GM19452 (cell line): ENCODE measurements around the gene AZGP1.
"Not testable (repeated sequence)": the region's sequence is repeated elsewhere in the genome, so short reads cannot be mapped to it uniquely, and the experiment has no call there.

Experiments used
- ATAC-seq: cut with Tn5 transposase; IDR thresholded peaks from one replicate; pipeline ENCODE4 v1.9.1; 2021; ENCODE audit not compliant: unreplicated experiment

Gene AZGP1

GRCh38 chr7:99997545-99998137, 21.8 kb upstream of the AZGP1 start:
- ATAC-seq = no peak

DNA sequence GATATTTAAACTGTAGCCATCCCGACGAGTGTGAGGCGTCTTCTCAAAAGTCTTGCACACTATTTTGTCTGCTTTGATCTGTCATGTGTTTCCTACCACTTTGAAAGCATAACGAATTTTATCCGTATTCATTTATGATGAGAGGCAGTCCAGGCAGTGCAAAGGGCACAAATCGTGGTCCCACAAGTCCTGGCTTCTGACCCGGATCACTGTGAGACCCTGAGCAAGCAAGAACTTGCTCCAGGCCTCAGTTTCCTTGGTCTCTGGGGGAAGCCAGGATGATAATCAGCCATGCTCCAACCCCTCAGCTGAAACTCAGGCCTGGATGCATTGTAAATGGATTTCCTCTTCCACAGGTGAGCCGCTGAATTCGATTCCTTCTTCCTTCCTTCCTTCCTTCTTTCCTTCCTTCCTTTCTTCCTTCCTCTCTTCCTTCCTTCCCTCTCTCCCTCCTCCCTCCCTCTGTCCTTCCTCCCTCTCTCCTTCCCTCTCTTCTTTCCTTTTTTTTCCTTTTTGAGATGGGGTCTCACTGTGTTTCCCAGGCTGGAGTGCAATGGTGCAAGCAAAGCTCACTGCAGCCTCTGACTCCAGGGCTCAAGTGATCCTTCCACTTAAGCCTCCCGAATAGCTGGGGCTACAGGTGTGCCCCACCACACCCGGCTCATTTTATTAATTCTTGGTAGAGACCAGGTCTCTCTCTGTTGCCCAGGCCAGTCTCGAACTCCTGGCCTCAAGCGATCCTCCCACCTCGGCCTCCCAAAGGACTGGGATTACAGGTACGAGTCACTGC, 21.1 kb upstream of the AZGP1 start:
- no peak for ATAC-seq

- ATAC-seq = no peak
These were observed 19.0 kb upstream of the AZGP1 start for GRCh38 chr7:99994819-99995218.

- ATAC-seq = no peak
These were observed 16.7 kb upstream of the AZGP1 start for GRCh38 chr7:99992330-99993038.

DNA sequence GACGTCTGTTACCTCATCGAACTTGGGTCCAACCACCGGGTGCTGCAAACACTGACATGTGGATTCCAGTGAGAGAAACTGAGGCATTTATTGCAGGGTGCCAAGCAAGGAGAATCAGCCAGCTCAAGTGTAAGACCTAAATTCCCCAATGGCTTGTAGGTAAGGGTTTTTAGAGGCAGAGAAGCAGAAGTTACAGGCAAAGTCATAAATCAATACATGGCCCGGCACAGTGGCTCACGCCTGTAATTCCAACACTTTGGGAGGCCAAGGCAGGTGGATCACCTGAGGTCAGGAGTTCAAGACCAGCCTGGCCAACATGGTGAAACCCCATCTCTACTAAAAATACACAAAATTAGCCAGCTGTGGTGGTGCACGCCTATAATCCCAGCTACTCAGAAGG, 15.7 kb upstream of the AZGP1 start:
- ATAC-seq = not testable (repeated sequence)

GRCh38 chr7:99990460-99990852, 14.6 kb upstream of the AZGP1 start:
- ATAC-seq = no peak

DNA sequence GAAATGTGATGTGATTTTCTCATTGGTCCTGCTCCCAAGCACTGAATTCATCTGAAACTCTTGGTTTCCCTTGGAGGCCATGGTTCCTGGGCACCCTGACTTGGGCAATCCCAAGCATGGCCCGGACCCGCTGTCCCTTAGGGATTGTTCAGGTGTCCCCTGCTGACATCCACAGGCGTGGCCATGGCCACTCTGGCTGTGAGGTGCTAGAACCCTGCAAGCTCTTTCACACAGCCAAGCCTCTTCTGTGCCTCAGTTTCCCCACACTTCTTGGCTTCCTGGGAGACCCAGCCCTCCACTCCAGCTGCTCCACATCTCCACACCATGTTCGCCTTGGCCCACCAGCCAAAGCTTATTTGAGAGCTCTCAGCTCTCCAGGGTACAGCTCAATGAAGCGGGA, 12.0 kb upstream of the AZGP1 start:
- ATAC-seq = no peak

DNA sequence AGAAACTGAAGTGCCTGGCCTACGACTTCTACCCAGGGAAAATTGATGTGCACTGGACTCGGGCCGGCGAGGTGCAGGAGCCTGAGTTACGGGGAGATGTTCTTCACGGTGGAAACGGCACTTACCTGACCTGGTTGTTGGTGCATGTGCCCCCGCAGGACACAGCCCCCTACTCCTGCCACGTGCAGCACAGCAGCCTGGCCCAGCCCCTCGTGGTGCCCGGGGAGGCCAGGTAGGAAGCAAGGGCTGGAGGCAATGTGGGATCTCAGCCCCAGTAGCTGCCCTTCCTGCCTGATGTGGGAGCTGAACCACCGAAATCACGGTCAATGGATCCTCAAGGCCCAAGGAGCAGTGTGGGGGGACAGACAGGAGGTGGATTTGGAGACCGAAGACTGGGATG, 11.5 kb upstream of the AZGP1 start:
- not testable (repeated sequence) for ATAC-seq

DNA sequence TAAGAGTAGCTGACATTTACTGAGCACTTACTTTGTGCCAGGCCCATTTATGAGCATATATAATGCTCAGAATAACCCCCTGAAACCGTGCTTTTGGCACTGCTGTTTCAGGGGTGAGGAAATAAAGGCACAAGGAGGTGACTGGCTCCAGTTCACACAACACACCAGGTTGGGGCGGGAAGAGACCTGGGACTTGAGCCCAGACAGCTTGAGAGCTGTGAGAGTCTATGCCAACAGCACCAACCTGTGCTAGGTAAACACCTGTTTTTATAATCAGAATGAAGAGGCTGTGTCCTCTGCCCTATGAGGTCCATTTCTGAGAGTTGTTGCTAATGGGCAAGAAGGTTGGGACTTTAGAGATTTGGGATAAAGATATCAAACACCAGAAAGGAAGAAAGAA, 8.8 kb upstream of the AZGP1 start:
- no peak for ATAC-seq

- ATAC-seq = not testable (repeated sequence)
These were observed 5.2 kb upstream of the AZGP1 start for GRCh38 chr7:99981066-99981465.

GRCh38 chr7:99980448-99980872, 4.6 kb upstream of the AZGP1 start:
- ATAC-seq = not testable (repeated sequence)

DNA sequence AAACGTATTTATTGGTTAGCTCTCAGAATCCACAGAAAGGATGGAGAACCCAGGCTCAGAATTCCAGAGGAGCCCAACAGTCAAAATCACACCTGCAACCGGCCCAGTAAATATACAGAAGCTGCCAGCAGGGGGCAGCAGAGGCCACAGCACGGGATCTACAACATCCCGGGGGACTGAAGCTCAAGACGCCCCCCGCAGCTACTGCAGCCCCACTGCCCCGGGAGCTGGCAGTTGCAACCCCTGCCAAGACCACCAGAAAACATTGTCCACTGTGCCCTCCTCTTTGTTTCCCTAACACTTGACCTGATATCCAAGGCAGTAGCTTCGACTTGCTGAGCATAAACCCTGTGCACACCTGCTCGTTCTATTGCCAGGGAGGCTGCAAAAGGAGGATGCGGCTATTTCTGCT, 4.0 kb upstream of the AZGP1 start:
- ATAC-seq = not testable (repeated sequence)

GRCh38 chr7:99976626-99977025, 795 bp upstream of the AZGP1 start:
- ATAC-seq = no peak

GRCh38 chr7:99974681-99975080, 1.1 kb downstream of the AZGP1 start:
- ATAC-seq = no peak

DNA sequence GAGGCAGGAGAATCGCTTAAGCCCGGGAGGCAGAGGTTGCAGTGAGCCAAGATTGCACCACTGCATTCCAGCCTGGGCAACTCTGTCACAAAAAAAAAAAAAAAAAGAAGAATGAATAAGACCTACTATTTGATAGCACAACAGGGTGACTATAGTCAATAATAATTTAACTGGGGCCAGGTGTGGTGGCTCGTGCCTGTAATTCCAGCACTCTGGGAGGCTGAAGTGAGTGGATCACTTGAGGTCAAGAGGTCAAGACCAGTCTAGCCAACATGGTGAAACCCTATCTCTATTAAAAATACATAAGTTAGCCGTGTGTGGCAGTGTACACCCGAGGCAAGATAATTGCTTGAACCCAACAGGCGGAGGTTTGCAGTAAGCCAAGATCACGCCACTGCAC, 2.0 kb downstream of the AZGP1 start:
- not testable (repeated sequence) for ATAC-seq

- ATAC-seq = no peak
These were observed 4.6 kb downstream of the AZGP1 start for GRCh38 chr7:99971242-99971641.

DNA sequence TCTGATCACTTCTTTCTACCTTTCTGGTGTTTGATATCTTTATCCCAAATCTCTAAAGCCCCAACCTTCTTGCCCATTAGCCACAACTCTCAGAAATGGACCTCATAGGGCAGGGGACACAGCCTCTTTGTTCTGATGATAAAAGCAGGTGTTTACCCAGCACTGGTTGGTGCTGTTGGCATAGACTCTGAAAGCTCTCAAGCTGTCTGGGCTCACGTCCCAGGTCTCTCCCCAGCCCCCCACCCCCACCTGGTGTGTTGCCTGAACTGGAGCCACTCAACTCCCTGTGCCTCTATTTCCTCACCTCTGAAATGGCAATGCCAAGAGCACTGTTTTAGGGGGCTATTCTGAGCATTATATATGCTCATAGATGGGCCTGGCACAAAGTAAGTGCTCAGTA, 6.0 kb downstream of the AZGP1 start:
- not testable (repeated sequence) for ATAC-seq

DNA sequence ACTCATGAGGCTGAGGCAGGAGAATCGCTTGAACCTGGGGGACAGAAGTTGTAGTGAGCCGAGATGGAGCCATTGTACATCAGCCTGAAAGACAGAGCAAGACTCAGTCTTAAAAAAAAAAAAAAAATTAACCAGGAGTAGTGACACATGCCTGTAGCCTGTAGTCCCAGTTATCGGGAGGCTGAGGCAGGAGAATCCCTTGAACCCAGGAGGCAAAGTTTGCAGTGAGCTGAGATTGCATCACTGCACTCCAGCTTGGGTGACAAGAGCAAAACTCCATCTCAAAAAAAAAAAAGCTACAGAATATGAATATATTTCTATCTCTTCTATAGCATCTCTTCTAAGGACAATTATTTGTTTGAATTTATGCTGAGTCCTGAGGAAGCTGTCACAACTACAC, 6.5 kb downstream of the AZGP1 start:
- ATAC-seq = no peak

DNA sequence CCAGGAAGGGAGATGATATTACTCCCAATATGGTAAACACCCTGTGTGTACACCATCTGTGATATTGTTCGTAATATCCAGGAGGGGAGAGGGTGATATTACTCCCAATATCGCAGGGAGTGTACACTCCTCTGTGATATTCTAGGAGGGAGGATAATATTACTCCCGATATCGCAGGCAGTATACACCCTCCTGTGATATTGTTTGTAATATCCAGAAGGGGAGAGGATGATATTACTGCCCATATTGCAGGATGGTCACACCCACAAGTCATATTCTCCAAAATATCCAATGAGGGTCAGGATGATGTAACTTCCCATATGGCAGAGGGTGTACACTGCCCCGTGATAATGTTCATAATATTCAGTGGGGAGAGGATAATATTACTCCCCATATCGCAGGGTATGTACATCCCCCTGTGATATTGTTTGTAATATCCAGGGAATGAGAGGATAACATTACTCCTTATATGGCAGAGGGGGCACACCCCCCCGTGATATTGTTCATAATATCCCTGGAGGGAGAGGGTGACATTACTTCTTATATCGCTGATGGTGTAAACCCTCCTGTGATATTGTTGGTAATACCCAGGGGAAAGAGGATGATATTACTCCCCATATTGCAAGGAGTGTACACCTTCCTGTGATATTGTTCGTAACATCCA, 17.1 kb downstream of the AZGP1 start:
- no peak for ATAC-seq

DNA sequence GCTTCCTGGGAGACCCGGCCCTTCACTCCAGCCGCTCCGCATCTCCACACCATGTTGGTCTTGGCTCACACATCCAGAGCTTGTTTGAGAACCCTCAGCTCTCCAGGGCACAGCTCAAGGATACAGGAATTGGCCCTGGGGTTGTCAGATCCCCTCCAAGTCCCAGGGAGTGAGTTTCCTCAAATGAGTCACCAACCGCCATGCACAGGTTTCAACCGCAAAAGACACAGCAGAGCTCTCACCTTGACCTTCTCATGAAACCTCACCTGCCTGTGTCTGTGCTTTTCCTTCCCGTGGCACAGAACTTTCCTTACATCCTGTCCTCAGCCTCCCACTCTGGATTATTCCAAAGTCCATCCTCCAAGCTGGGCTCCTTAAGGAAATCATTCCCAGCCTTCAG, 20.6 kb downstream of the AZGP1 start:
- ATAC-seq = no peak

DNA sequence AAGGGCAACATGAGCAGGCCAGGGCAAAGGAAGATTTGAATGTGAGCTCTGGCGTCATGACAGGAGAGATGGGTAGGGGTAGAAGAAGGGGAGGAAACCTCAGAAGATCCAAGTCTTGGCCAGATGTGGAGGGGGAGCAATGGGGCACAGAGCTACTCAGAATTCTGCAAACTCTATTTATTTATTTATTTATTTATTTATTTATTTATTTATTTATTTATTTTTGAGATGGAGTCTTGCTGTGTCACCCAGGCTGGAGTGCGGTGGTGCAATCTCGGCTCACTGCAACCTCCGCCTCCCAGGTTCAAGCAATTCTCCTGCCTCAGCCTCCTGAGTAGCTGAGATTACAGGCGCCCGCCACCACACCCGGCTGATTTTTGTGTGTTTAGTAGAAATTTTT, 21.2 kb downstream of the AZGP1 start:
- not testable (repeated sequence) for ATAC-seq

- ATAC-seq = no peak
These were observed 22.2 kb downstream of the AZGP1 start for GRCh38 chr7:99953649-99954048.
